Upper lobe of left lung (tissue), 6 donors: ENCODE data around the gene TPSB2. TPM values are rescaled to one million over a fixed set of nuclear protein-coding genes. Genes with fewer than 3 reads are reported as not detected.
"Not testable (repeated sequence)": the region's sequence is repeated elsewhere in the genome, so short reads cannot be mapped to it uniquely, and the experiment has no call there.

Experiments
- ATAC-seq, 2 donors: fragments of 200-7000 bp; cut with Tn5 transposase; one replicate each; pipeline ENCODE4 v1.9.1; 2022; ENCODE audit warnings: mild to moderate bottlenecking in 2 of 2, moderate library complexity in 2 of 2; ENCODE audit not compliant: low FRiP score in 2 of 2
- DNase-seq, 2 donors: peaks; one replicate each; pipeline ENCODE4 v3.0.0-alpha.2; 2019 to 2020
- H3K27ac ChIP-seq, 4 donors: fragments of 200-600 bp; sonication (generic); one replicate each; pipeline ENCODE4 v1.5.1; 2016 to 2019
- H3K27me3 ChIP-seq, 4 donors: fragments of 200-600 bp; sonication (generic); one replicate each; pipeline ENCODE4 v1.5.1; 2017 to 2019
- H3K36me3 ChIP-seq, 4 donors: fragments of 200-600 bp; sonication (generic); one replicate each; pipeline ENCODE4 v1.5.1; 2016 to 2019
- H3K4me1 ChIP-seq, 4 donors: fragments of 200-600 bp; sonication (generic); one replicate each; pipeline ENCODE4 v1.5.1; 2018 to 2019
- H3K4me3 ChIP-seq, 4 donors: fragments of 200-600 bp; sonication (generic); one replicate each; pipeline ENCODE4 v1.5.1; 2017 to 2019; ENCODE audit warnings: mild to moderate bottlenecking in 2 of 4, moderate library complexity in 1 of 4
- H3K9me3 ChIP-seq, 4 donors: fragments of 200-600 bp; sonication (generic); one replicate each; pipeline ENCODE4 v1.5.1; 2018 to 2019
- CTCF ChIP-seq, 6 experiments: fragments of 450-650 bp in 4 of 6; fragments of 200-600 bp in 2 of 6; sonication (generic) in 2 of 6; IDR thresholded peaks; one replicate each; pipeline ENCODE4 v1.5.1; 2016 to 2019; ENCODE audit warnings: antibody characterized with exemption in 6 of 6
- EP300 ChIP-seq, 4 donors: sonication (generic); formaldehyde crosslinking; IDR thresholded peaks; one replicate each; pipeline ENCODE4 v1.5.1; 2017; ENCODE audit warnings: antibody characterized with exemption in 4 of 4, control low read depth in 2 of 4
- POLR2A ChIP-seq, 4 donors: fragments of 450-650 bp; IDR thresholded peaks; one replicate each; pipeline ENCODE4 v1.5.1; 2016 to 2017; ENCODE audit warnings: antibody characterized with exemption in 4 of 4, mild to moderate bottlenecking in 2 of 4
- POLR2AphosphoS5 ChIP-seq, 2 donors: sonication (generic); formaldehyde crosslinking; IDR thresholded peaks; one replicate each; pipeline ENCODE4 v1.5.1; 2017; ENCODE audit warnings: antibody characterized with exemption in 2 of 2
- WGBS, 2 donors: methylation state at CpG; one replicate each; pipeline ENCODE4 v1.1.5; 2017 to 2018; 5-methylcytosine and 5-hydroxymethylcytosine counted together
- total RNA-seq, 6 donors: library from RNA; depleted of rRNA in 4 of 6; stranded (reverse); fragments of >200 nt in 4 of 6; gene quantifications; one replicate each; pipeline versions ENCODE4 v1.1.0 to v1.2.1, GENCODE V29; 2016 to 2021
- donor health status: DM: no; HTN: no; CAD: no; lungs with moderate emphysema.
- donor health status: DM: no; HTN: yes; CAD: no; lungs with severe emphysema.

Gene TPSB2
- total RNA-seq, 6 donors from 2014 or later: 10.5 to 329 (median 70.7) TPM

- DNase-seq (no peak), ATAC-seq (no peak)
- no peaks in the 10 kb centered on the region for H3K36me3 ChIP-seq
- no peak overlapping the region for H3K27ac ChIP-seq
- WGBS, 2 donors: 83 to 84% methylated on average over 9 of the region's 9 CpGs
- no peaks in the 10 kb centered on the region for H3K4me1 ChIP-seq
- H3K9me3 ChIP-seq: no peaks in the 10 kb centered on the region
- no peaks in the 10 kb centered on the region for H3K27me3 ChIP-seq
- H3K4me3 ChIP-seq: no peak overlapping the region
- TF ChIP-seq POLR2AphosphoS5 (IDR thresholded peaks at IDR 0.05) (no peak), POLR2A (IDR thresholded peaks at IDR 0.05) (no peak), CTCF (IDR thresholded peaks at IDR 0.05) (no peak), EP300 (IDR thresholded peaks at IDR 0.05) (no peak)
These were observed 8.0 kb upstream of the TPSB2 start for GRCh38 chr16:1237990-1238389.

GRCh38 chr16:1236659-1237058 is 6.7 kb upstream of the TPSB2 start:
- no CpG with 5 or more reads among the region's 29 CpGs for WGBS, 2 donors
- H3K36me3 ChIP-seq, H3K27me3 ChIP-seq, DNase-seq, H3K4me1 ChIP-seq, H3K4me3 ChIP-seq, H3K27ac ChIP-seq, H3K9me3 ChIP-seq: not testable (repeated sequence)
- ATAC-seq: peak; percentile 42 to 72

- ATAC-seq: peak in 1 of 2 donors; percentile 18
- not testable (repeated sequence) for H3K9me3 ChIP-seq, H3K4me1 ChIP-seq, H3K27me3 ChIP-seq, DNase-seq, H3K27ac ChIP-seq, H3K36me3 ChIP-seq, H3K4me3 ChIP-seq
- no CpG with 5 or more reads among the region's 47 CpGs for WGBS, 2 donors
These were observed 2.2 kb upstream of the TPSB2 start for GRCh38 chr16:1232049-1232748.

GRCh38 chr16:1231301-1231700 is 1.3 kb upstream of the TPSB2 start:
- H3K36me3 ChIP-seq, H3K4me1 ChIP-seq, ATAC-seq, H3K9me3 ChIP-seq, H3K27ac ChIP-seq, H3K4me3 ChIP-seq, H3K27me3 ChIP-seq: not testable (repeated sequence)
- peak in 1 of 2 donors; percentile 33 for DNase-seq
- WGBS, 2 donors: no CpG with 5 or more reads among the region's 7 CpGs

- not testable (repeated sequence) for H3K9me3 ChIP-seq, ATAC-seq, H3K4me3 ChIP-seq, H3K4me1 ChIP-seq, H3K27me3 ChIP-seq, H3K27ac ChIP-seq, H3K36me3 ChIP-seq
- DNase-seq: peak in 1 of 2 donors; percentile 47
- 61 to 80% methylated on average over 6 to 15 of the region's 17 CpGs for WGBS, 2 donors
These were observed 658 bp upstream of the TPSB2 start for GRCh38 chr16:1230471-1231212.

GRCh38 chr16:1229476-1229875 is 508 bp downstream of the TPSB2 start:
- not testable (repeated sequence) for H3K4me3 ChIP-seq, H3K9me3 ChIP-seq, H3K27ac ChIP-seq, H3K27me3 ChIP-seq, H3K4me1 ChIP-seq, H3K36me3 ChIP-seq, ATAC-seq
- DNase-seq: peak in 1 of 2 donors; percentile 27
- no CpG with 5 or more reads among the region's 13 CpGs for WGBS, 2 donors

GRCh38 chr16:1228227-1228626 is 1.8 kb downstream of the TPSB2 start:
- peak in 1 of 2 donors; percentile 58 for DNase-seq
- not testable (repeated sequence) for H3K27me3 ChIP-seq, H3K4me3 ChIP-seq

GRCh38 chr16:1226692-1227091 is 3.3 kb downstream of the TPSB2 start:
- H3K36me3 ChIP-seq, H3K27me3 ChIP-seq, H3K4me3 ChIP-seq, H3K4me1 ChIP-seq, H3K9me3 ChIP-seq, ATAC-seq, H3K27ac ChIP-seq: not testable (repeated sequence)
- WGBS, 2 donors: 32 to 36% methylated on average over 4 to 9 of the region's 14 CpGs
- DNase-seq: peak in 1 of 2 donors; percentile 61

More at GRCh38 chr16:1228227-1228626, 1.8 kb downstream of the TPSB2 start:
- H3K36me3 ChIP-seq, H3K9me3 ChIP-seq, H3K27ac ChIP-seq, H3K4me1 ChIP-seq: not testable (repeated sequence)
- ATAC-seq: peak in 1 of 2 donors; percentile 12
- 60 to 63% methylated on average over 5 of the region's 7 CpGs for WGBS, 2 donors

- H3K27ac ChIP-seq, H3K9me3 ChIP-seq, H3K36me3 ChIP-seq, H3K4me3 ChIP-seq, ATAC-seq, H3K27me3 ChIP-seq, H3K4me1 ChIP-seq: not testable (repeated sequence)
- 37 to 52% methylated on average over 7 to 15 of the region's 24 CpGs for WGBS, 2 donors
- DNase-seq: peak in 1 of 2 donors; percentile 83
These were observed 4.2 kb downstream of the TPSB2 start for GRCh38 chr16:1225728-1226311.
